Measurements from ENCODE around the gene BEND3. TPM values are rescaled to one million over a fixed set of nuclear protein-coding genes. Genes with fewer than 3 reads are reported as not detected.
"Not testable (repeated sequence)": the region's sequence is repeated elsewhere in the genome, so short reads cannot be mapped to it uniquely, and the experiment has no call there.

BEND3 gene
- total and polyA plus RNA-seq, 11 donors = 0.30 to 2.0 (median 1.3) TPM

- no peak overlapping the region for H3K27ac ChIP-seq
- DNase-seq (no peak), ATAC-seq (no peak)
- intact Hi-C loops (cut with DNase I) = no loop called here
- no peak overlapping the region for H3K4me3 ChIP-seq
- no peaks in the 10 kb centered on the region for H3K9me3 ChIP-seq
- H3K36me3 ChIP-seq = no peaks in the 10 kb centered on the region
- no peak for TF ChIP-seq CTCF (IDR thresholded peaks at IDR 0.05)
- H3K4me1 ChIP-seq = no peaks in the 10 kb centered on the region
- H3K27me3 ChIP-seq = no peaks in the 10 kb centered on the region
Measured at GRCh38 chr6:107144014-107144413, 28.7 kb upstream of the BEND3 start.

GRCh38 chr6:107140581-107140980 is 25.3 kb upstream of the BEND3 start:
- ATAC-seq (no peak), DNase-seq (no peak)
- Histone ChIP-seq H3K27ac (no peak overlapping the region), H3K27me3 (no peaks in the 10 kb centered on the region), H3K9me3 (no peaks in the 10 kb centered on the region), H3K4me1 (no peaks in the 10 kb centered on the region), H3K4me3 (no peak overlapping the region), H3K36me3 (no peaks in the 10 kb centered on the region)
- 66 to 73% (median 67%) methylated on average over 3 of the region's 3 CpGs for WGBS, 4 donors
- intact Hi-C loops (cut with DNase I) = no loop called here
- no peak for TF ChIP-seq CTCF (IDR thresholded peaks at IDR 0.05)
- no peak for TF ChIP-seq POLR2A (IDR thresholded peaks at IDR 0.05)

GRCh38 chr6:107136324-107136723 is 21.0 kb upstream of the BEND3 start:
- WGBS, 4 donors = 87 to 89% (median 88%) methylated on average over 3 of the region's 3 CpGs
- intact Hi-C loops (cut with DNase I) = loop anchor here in 3 of 10 donors (10.0 kb wide), 3 partner anchors 318 to 708 kb away; partner anchors contain the start of gene PDSS2 (in 1 of the 3)

GRCh38 chr6:107135048-107135680 is 19.8 kb upstream of the BEND3 start:
- ATAC-seq = peak; percentile 50 to 77 (median 58)
- not testable (repeated sequence) for H3K9me3 ChIP-seq, H3K27ac ChIP-seq, H3K27me3 ChIP-seq, H3K36me3 ChIP-seq, H3K4me1 ChIP-seq, H3K4me3 ChIP-seq, DNase-seq
- 76 to 79% (median 78%) methylated on average over 14 of the region's 14 CpGs for WGBS, 4 donors
- intact Hi-C loops (cut with DNase I) = loop anchor here in 3 of 10 donors (10.0 kb wide), 3 partner anchors 320 to 710 kb away; partner anchors contain the start of gene PDSS2 (in 1 of the 3)

More at GRCh38 chr6:107136324-107136723, 21.0 kb upstream of the BEND3 start:
- not testable (repeated sequence) for DNase-seq, ATAC-seq, H3K9me3 ChIP-seq, H3K4me3 ChIP-seq, H3K36me3 ChIP-seq, H3K27me3 ChIP-seq, H3K4me1 ChIP-seq, H3K27ac ChIP-seq

- H3K27ac ChIP-seq = no peak overlapping the region
- ATAC-seq = no peak
- H3K9me3 ChIP-seq = no peaks in the 10 kb centered on the region
- no peaks in the 10 kb centered on the region for H3K36me3 ChIP-seq
- peaks cover 0 to 10% (median 0%) of the 10 kb centered on the region in 12 donors for H3K4me1 ChIP-seq
- WGBS, 4 donors = 50 to 57% (median 52%) methylated on average over 8 of the region's 8 CpGs
- no peak overlapping the region for H3K4me3 ChIP-seq
- no peak for TF ChIP-seq POLR2A (IDR thresholded peaks at IDR 0.05)
- TF ChIP-seq CTCF (IDR thresholded peaks at IDR 0.05) = peak in 10 of 12 donors; percentile 15 to 55 (median 45)
- DNase-seq = peak in 1 of 5 donors; percentile 30
- intact Hi-C loops (cut with DNase I) = loop anchor here in 3 of 10 donors (10.0 kb wide), 3 partner anchors 322 to 712 kb away; partner anchors contain the start of gene PDSS2 (in 1 of the 3)
- no peaks in the 10 kb centered on the region for H3K27me3 ChIP-seq
Measured at GRCh38 chr6:107132330-107132954, 17.1 kb upstream of the BEND3 start.
